H1 (cell line): ENCODE data around the gene EEF1AKMT3.

Source experiments
- JUN ChIP-seq: IDR thresholded peaks from 2 replicates; pipeline ENCODE4 v1.6.1; 2011; ENCODE audit warnings: low read depth, mild to moderate bottlenecking, improper control_type of control experiment, low read length
- POLR2AphosphoS5 ChIP-seq: IDR thresholded peaks from 2 replicates; pipeline ENCODE4 v1.6.1; 2011; ENCODE audit warnings: low read depth, low read length
- TEAD4 ChIP-seq: IDR thresholded peaks from 2 replicates; pipeline ENCODE4 v1.6.1; 2012; ENCODE audit warnings: low read depth, low read length, inconsistent platforms, mixed read lengths
- TF ChIP-seq, protein P1 (sequence below): IDR thresholded peaks from 2 replicates; pipeline ENCODE4 v1.6.1; 2012; ENCODE audit warnings: inconsistent platforms
- TF ChIP-seq, protein P2 (sequence below), 3 experiments: IDR thresholded peaks; 1 replicate in 2 of 3; 2 replicates in 1 of 3; pipeline versions ENCODE4 v1.5.1 to v1.6.1; 2011; ENCODE audit warnings: low read length in 3 of 3, mild to moderate bottlenecking in 3 of 3, inconsistent platforms in 2 of 3, low read depth in 1 of 3, moderate library complexity in 1 of 3; ENCODE audit not compliant: insufficient read depth in 1 of 3; ENCODE audit errors: control extremely low read depth in 1 of 3

DNA sequence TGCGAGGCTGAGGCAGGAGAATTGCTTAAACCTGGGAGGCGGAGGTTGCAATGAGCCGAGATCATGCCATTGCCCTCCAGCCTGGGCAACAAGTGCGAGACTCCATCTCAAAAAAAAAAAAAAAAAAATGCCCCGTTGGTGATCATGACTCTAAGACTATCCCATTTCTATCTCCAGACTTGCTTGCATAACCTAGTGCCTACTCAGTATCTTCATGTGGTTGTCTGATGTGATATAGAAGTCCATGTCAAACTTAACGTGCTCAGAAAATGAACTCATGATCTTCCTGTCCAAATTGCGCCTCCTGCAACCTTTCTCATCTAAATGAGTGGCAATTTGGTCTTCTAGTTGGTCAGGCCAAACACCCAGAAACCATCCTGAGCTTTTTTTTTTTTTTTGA lies 5.5 kb downstream of the EEF1AKMT3 start:
- TF ChIP-seq JUN (no peak), POLR2AphosphoS5 (no peak), TEAD4 (no peak)
- TF ChIP-seq, protein P1, sequence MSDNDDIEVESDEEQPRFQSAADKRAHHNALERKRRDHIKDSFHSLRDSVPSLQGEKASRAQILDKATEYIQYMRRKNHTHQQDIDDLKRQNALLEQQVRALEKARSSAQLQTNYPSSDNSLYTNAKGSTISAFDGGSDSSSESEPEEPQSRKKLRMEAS: no peak
- TF ChIP-seq, protein P2, sequence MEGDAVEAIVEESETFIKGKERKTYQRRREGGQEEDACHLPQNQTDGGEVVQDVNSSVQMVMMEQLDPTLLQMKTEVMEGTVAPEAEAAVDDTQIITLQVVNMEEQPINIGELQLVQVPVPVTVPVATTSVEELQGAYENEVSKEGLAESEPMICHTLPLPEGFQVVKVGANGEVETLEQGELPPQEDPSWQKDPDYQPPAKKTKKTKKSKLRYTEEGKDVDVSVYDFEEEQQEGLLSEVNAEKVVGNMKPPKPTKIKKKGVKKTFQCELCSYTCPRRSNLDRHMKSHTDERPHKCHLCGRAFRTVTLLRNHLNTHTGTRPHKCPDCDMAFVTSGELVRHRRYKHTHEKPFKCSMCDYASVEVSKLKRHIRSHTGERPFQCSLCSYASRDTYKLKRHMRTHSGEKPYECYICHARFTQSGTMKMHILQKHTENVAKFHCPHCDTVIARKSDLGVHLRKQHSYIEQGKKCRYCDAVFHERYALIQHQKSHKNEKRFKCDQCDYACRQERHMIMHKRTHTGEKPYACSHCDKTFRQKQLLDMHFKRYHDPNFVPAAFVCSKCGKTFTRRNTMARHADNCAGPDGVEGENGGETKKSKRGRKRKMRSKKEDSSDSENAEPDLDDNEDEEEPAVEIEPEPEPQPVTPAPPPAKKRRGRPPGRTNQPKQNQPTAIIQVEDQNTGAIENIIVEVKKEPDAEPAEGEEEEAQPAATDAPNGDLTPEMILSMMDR (IDR thresholded peaks at IDR 0.05; ENCODE audit: control extremely low read depth in 1 of 3, insufficient read depth in 1 of 3, low read depth in 1 of 3, low read length in 3 of 3): no peak
